VCaP (cell line): Measurements from ENCODE around the gene F2RL1.
"Not testable (repeated sequence)": the region's sequence is repeated elsewhere in the genome, so short reads cannot be mapped to it uniquely, and the experiment has no call there.

Source experiments
- H3K27ac ChIP-seq: fragments of 450-650 bp; 2 replicates; pipeline ENCODE4 v1.5.1; 2017
- TF ChIP-seq, protein P1 (sequence below): fragments of 450-650 bp; conservative IDR thresholded peaks from 2 replicates; pipeline ENCODE4 v1.5.1; 2017; ENCODE audit warnings: mild to moderate bottlenecking, moderate library complexity

The F2RL1 gene

DNA sequence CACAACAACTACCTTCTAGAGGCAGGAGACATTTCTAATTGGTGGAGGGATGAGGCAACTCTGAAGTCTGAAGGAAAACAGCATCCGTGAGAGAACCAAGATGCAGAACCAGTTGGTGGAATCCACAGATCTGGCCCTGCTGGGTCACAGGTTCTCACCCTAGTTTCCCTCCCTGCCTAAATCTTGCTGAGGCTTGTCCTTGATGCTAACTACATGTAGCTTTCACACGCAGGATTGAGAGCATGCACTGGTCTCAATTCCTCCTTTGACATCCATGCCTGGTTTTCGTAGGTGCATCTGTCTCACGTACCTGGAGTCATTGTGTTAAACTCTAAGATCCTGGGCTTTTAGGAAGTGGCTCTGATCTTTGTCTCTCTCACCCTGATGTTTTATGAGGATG, 9.7 kb upstream of the F2RL1 start:
- TF ChIP-seq, protein P1, sequence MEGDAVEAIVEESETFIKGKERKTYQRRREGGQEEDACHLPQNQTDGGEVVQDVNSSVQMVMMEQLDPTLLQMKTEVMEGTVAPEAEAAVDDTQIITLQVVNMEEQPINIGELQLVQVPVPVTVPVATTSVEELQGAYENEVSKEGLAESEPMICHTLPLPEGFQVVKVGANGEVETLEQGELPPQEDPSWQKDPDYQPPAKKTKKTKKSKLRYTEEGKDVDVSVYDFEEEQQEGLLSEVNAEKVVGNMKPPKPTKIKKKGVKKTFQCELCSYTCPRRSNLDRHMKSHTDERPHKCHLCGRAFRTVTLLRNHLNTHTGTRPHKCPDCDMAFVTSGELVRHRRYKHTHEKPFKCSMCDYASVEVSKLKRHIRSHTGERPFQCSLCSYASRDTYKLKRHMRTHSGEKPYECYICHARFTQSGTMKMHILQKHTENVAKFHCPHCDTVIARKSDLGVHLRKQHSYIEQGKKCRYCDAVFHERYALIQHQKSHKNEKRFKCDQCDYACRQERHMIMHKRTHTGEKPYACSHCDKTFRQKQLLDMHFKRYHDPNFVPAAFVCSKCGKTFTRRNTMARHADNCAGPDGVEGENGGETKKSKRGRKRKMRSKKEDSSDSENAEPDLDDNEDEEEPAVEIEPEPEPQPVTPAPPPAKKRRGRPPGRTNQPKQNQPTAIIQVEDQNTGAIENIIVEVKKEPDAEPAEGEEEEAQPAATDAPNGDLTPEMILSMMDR: no peak
- no peak overlapping the region for H3K27ac ChIP-seq

DNA sequence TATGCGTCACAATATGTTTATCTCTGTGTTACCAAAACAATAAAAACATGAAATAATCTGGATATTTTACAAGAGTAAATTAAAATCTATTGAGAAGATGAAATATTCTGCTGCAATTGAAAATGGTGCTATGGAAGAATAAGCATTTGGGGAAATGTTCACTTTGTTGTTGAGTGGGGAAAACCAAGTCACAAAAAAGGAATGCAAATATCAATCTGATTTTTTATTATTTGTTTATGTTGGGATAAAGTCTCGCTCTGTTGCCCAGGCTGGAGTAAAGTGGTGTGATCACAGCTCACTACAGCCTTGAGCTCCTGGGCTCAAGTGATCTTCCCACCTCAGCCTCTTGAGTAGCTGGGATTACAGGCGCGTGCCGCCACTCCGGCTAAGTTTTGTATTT, 8.6 kb upstream of the F2RL1 start:
- no peak overlapping the region for H3K27ac ChIP-seq
- TF ChIP-seq, protein P1: no peak

GRCh38 chr5:76811214-76811613, 7.6 kb upstream of the F2RL1 start:
- no peak overlapping the region for H3K27ac ChIP-seq
- TF ChIP-seq, protein P1: no peak

GRCh38 chr5:76812209-76812608, 6.6 kb upstream of the F2RL1 start:
- H3K27ac ChIP-seq: not testable (repeated sequence)

- H3K27ac ChIP-seq: no peak overlapping the region
- TF ChIP-seq, protein P1: no peak
These were observed 4.8 kb upstream of the F2RL1 start for GRCh38 chr5:76813982-76814562.

DNA sequence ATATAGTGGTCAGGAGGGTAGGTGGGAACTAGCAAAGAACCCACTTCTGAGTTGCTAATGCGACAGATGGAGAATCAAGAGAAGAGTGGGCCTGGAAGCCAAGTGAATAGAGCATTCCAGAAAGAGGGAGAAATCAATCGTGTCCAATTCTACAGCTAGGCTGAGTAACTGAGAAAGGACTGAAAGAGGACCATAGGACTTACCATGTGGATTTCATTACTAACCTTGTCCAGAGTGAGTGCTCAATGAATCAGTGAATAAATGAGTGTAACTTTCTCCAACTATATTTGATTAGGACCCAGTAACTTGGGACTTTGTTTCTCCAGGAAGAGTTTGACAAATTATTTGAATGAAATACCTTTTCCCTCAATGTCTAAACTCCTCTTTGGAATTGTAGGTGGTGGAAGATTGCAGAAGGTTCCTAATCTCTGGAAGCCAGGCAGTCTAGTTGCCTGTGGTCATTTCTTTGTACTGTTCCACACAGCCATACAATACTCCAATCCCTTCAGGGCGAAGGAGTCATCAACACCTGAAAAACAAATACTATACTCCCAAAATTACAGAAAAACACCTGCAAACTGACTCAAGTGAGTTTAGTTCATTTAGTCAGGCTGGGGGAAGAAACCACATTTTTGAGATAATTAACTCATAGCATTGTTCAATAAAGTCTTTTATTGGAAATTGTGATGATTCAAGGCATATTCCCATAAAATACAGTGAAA, 2.6 kb upstream of the F2RL1 start:
- TF ChIP-seq, protein P1: no peak

GRCh38 chr5:76819851-76820525, 1.2 kb downstream of the F2RL1 start:
- TF ChIP-seq, protein P1: no peak
- H3K27ac ChIP-seq: peak overlapping the region; percentile 76

More for the DNA sequence above, 2.6 kb upstream of the F2RL1 start:
- no peak overlapping the region for H3K27ac ChIP-seq

- TF ChIP-seq, protein P1: no peak
- H3K27ac ChIP-seq: peak overlapping the region; percentile 76
These were observed 1.7 kb downstream of the F2RL1 start for GRCh38 chr5:76820526-76820890.
